ENCODE data around the gene SLC1A7. TPM values are rescaled to one million over a fixed set of nuclear protein-coding genes. Genes with fewer than 3 reads are reported as not detected.
A peak's percentile ranks its signal among the peaks of the same experiment; 100 is the strongest.

Gene SLC1A7
- total RNA-seq, 4 donors from 2014 or later: 0.45 to 3.7 (median 0.84) TPM

DNA sequence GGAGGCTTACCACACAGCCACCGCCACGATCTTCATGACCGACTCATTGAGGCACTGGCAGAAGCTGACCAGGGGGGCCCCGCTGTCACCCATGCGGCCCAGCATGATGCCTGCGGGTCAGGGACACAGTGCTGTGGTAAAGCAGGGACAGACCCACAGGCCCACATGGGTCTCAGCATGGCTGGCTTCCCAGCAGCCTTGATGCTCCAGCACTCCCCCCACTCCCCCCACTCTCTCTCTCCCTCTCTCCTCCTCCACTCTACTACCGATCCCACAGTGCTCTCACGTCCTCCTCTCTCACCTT, 49.0 kb downstream of the SLC1A7 start:
- H3K27ac ChIP-seq (replicated peaks in 1 of 4): no peak overlapping the region
- intact Hi-C loops (cut with DNase I): no loop called here
- DNase-seq (ENCODE audit: extremely low spot score): no peak
- H3K27me3 ChIP-seq: no peaks in the 10 kb centered on the region
- H3K36me3 ChIP-seq: no peaks in the 10 kb centered on the region
- H3K4me3 ChIP-seq: no peak overlapping the region
- no peaks in the 10 kb centered on the region for H3K9me3 ChIP-seq
- 89% methylated on average over 8 of the region's 8 CpGs for WGBS
- TF ChIP-seq EP300 (IDR thresholded peaks at IDR 0.05) (no peak), POLR2A (IDR thresholded peaks at IDR 0.05; ENCODE audit: low read depth) (no peak), POLR2AphosphoS5 (IDR thresholded peaks at IDR 0.05) (no peak)
- TF ChIP-seq, protein P1, sequence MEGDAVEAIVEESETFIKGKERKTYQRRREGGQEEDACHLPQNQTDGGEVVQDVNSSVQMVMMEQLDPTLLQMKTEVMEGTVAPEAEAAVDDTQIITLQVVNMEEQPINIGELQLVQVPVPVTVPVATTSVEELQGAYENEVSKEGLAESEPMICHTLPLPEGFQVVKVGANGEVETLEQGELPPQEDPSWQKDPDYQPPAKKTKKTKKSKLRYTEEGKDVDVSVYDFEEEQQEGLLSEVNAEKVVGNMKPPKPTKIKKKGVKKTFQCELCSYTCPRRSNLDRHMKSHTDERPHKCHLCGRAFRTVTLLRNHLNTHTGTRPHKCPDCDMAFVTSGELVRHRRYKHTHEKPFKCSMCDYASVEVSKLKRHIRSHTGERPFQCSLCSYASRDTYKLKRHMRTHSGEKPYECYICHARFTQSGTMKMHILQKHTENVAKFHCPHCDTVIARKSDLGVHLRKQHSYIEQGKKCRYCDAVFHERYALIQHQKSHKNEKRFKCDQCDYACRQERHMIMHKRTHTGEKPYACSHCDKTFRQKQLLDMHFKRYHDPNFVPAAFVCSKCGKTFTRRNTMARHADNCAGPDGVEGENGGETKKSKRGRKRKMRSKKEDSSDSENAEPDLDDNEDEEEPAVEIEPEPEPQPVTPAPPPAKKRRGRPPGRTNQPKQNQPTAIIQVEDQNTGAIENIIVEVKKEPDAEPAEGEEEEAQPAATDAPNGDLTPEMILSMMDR (IDR thresholded peaks at IDR 0.05): no peak
- H3K4me1 ChIP-seq: peaks cover 0 to 6% (median 3%) of the 10 kb centered on the region in 4 donors

DNA sequence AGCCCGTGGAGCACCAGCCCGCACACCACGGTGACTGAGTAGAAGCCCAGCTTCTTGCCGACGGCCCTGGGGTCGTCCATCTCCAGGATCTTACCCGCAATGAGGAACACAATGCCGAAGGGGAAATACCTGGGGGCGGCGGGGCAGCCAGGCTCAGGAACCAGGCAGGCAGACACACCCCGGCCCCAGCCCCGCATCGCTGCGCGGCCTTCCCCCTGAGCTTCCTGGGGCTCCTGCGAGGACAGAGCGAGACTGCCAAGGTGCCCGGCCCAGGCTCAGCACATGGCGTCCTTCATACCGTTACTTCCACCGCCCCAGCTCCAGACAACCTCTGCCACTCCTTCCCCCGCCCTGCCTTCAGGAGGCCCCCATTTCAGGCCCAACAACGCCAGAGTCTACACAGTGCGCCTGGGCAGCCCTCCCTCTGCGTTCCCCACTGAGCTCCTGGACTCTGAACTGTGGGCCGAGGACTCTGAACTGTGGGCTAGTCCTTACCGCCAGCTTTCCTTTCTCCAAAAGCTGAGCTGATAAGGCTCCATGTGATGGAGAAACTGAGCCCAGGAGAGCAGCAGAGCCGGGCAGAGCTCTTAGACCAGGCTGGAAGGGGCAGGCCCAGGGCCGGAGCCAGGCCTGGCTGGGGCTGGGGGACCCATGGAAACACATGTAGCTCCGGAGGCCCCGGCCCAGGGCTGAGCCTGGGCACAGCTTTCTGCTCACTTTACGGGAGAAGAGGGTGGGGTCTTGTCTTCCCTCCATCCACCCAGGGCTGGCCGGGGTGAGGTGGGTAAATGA, 49.6 kb downstream of the SLC1A7 start:
- TF ChIP-seq, protein P1 (IDR thresholded peaks at IDR 0.05): no peak
- TF ChIP-seq POLR2AphosphoS5 (IDR thresholded peaks at IDR 0.05) (no peak), POLR2A (IDR thresholded peaks at IDR 0.05; ENCODE audit: low read depth) (no peak), EP300 (IDR thresholded peaks at IDR 0.05) (no peak)
- intact Hi-C loops (cut with DNase I): no loop called here
- no peak overlapping the region for H3K4me3 ChIP-seq
- H3K27me3 ChIP-seq: no peaks in the 10 kb centered on the region
- WGBS: 97% methylated on average over 25 of the region's 33 CpGs
- no peaks in the 10 kb centered on the region for H3K36me3 ChIP-seq
- H3K4me1 ChIP-seq: peaks cover 0 to 9% (median 3%) of the 10 kb centered on the region in 4 donors
- no peaks in the 10 kb centered on the region for H3K9me3 ChIP-seq
- H3K27ac ChIP-seq (replicated peaks in 1 of 4): no peak overlapping the region
- DNase-seq (ENCODE audit: extremely low spot score): no peak

DNA sequence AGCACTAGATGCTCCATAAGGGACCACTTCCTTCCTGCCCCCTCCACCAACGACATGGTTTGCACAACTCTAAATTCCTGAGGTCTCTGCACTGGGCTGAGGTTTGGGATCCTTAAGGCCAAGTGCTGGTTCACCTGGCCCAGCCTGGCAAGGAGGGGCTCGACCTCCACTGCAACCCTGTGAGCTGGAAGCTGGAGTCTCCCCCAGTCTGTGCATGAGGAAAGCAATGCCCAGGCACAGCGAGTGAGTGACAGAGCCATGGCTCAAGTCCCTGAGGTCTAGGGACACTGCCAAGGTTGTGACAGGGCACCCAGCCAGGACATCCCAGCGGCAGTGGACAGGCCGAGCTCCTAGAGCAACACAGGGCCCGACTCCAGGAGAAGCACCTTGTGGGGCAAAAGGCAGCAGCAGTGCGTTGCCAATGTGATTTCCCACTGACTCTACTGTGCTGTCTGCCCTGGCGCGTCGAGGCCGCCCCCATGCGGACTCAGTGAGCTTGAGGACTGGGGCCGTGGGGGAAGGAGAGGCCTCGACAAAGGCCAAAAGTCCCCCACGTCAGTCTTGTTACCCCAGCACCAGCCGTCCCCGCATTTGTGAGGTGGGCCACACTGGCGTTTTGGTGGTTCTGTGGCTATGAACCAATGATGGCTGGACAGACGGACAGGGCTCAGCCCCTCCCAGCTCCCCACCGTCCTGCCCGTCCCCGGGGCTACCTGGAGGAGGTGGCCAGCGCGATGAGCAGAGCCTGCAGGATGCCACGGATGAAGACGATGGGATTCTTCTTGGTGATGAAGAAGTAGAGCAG, 50.4 kb downstream of the SLC1A7 start:
- Histone ChIP-seq H3K4me3 (no peak overlapping the region), H3K27me3 (no peaks in the 10 kb centered on the region), H3K36me3 (no peaks in the 10 kb centered on the region), H3K9me3 (no peaks in the 10 kb centered on the region), H3K27ac (replicated peaks in 1 of 4) (no peak overlapping the region), H3K4me1 (peaks cover 0 to 9% (median 3%) of the 10 kb centered on the region in 4 donors)
- WGBS: 90% methylated on average over 24 of the region's 26 CpGs
- intact Hi-C loops (cut with DNase I): no loop called here
- DNase-seq (ENCODE audit: extremely low spot score): no peak
- TF ChIP-seq POLR2A (IDR thresholded peaks at IDR 0.05; ENCODE audit: low read depth): no peak
- TF ChIP-seq, protein P1 (IDR thresholded peaks at IDR 0.05): no peak
- no peak for TF ChIP-seq POLR2AphosphoS5 (IDR thresholded peaks at IDR 0.05)
- no peak for TF ChIP-seq EP300 (IDR thresholded peaks at IDR 0.05)

DNA sequence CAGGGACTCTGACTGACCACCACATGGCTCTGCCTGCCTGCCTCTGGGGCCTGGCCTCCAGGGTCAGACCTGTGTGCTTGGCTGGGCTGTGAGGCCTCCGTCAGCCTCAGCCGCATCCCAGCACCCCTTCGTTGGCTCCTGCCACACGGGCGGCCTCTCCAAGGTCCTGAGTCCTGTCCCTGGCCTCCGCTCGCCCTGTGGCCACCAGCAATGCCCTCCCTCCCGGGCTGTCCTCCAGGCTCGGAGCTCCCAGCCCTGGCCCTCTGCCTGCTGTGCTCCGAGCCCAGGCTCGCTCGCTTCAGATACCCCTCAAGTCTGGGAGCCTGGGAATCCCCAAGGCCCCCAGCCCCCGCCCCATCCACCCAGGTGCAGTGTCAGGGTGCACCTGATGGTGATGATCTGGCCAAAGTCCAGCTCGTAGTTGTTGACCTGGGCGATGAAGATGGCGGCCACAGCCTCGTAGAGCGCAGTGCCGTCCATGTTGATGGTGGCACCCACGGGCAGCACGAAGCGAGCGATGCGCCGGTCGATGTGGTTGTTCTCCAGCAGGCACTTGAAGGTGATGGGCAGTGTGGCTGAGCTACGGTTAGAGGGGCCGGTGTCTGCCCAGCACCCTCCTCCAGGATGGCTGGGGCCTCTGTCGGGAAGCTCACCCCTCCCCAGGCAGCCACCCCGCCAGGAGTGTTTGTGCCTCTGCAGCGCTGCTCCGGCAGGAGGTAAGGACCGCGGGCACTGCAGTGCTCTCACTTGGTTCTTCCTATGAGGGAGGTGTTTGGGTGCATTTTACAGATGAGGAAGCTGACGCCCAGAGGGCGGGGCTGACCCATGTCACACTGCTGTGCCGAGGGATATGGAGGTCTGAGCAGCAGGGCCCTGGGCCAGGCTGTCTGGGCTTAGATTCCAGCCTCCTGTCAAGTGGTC, 52.0 kb downstream of the SLC1A7 start:
- Histone ChIP-seq H3K4me1 (peaks cover 0 to 18% (median 9%) of the 10 kb centered on the region in 4 donors), H3K9me3 (no peaks in the 10 kb centered on the region), H3K36me3 (peaks cover 0 to 6% (median 0%) of the 10 kb centered on the region in 4 donors), H3K27me3 (no peaks in the 10 kb centered on the region), H3K27ac (replicated peaks in 1 of 4) (peak overlapping the region in 1 of 4 donors; percentile 18), H3K4me3 (no peak overlapping the region)
- TF ChIP-seq POLR2AphosphoS5 (IDR thresholded peaks at IDR 0.05) (no peak), POLR2A (IDR thresholded peaks at IDR 0.05; ENCODE audit: low read depth) (no peak), EP300 (IDR thresholded peaks at IDR 0.05) (no peak)
- TF ChIP-seq, protein P1 (IDR thresholded peaks at IDR 0.05): no peak
- DNase-seq (ENCODE audit: extremely low spot score): no peak
- WGBS: 82% methylated on average over 23 of the region's 37 CpGs
- intact Hi-C loops (cut with DNase I): no loop called here

Data from esophagus muscularis mucosa (tissue), 4 donors.